ENCODE measurements around the gene FBXO48.

- TF ChIP-seq POLR2A (IDR thresholded peaks at IDR 0.05): no peak
- TF ChIP-seq CTCF (IDR thresholded peaks at IDR 0.05): no peak
These were observed 13.2 kb downstream of the FBXO48 start for GRCh38 chr2:68453761-68454360.

All from esophagus squamous epithelium (tissue), 4 donors.